Activated CD4-positive, alpha-beta memory T cell treated with anti-CD3 and anti-CD28 coated beads, Interleukin-2, amount 10 ng/mL, durations not matched to agents 7 days and 5 days (primary cell): ENCODE data around the gene PLXNA2. TPM values are rescaled to one million over a fixed set of nuclear protein-coding genes. Genes with fewer than 3 reads are reported as not detected.

Experiments
- CTCF ChIA-PET: fragments of 350-600 bp; sonication (Branson Sonifier 250); formaldehyde crosslinking; loops from one replicate; lab custom pipeline; 2021; ENCODE audit warnings: antibody characterized with exemption, inconsistent platforms; lab: Charles Lee
- POLR2A ChIA-PET: fragments of 350-600 bp; sonication (Branson Sonifier 250); formaldehyde crosslinking; loops from one replicate; lab custom pipeline; 2021; ENCODE audit warnings: antibody characterized with exemption; lab: Charles Lee
- DNase-seq: peaks from one replicate; pipeline ENCODE4 v3.0.0-alpha.2; 2020
- H3K27ac Mint-ChIP-seq: one replicate; pipeline ENCODE4 v1.8.0; 2021; ENCODE audit warnings: mild to moderate bottlenecking, mixed read lengths
- H3K27me3 Mint-ChIP-seq: one replicate; pipeline ENCODE4 v1.8.0; 2021; ENCODE audit warnings: mixed read lengths
- H3K36me3 Mint-ChIP-seq: one replicate; pipeline ENCODE4 v1.8.0; 2021; ENCODE audit warnings: low read depth, mixed read lengths
- H3K4me1 Mint-ChIP-seq: one replicate; pipeline ENCODE4 v1.8.0; 2021; ENCODE audit warnings: mixed read lengths
- H3K4me3 Mint-ChIP-seq: one replicate; pipeline ENCODE4 v1.8.0; 2021; ENCODE audit warnings: mild to moderate bottlenecking, mixed read lengths
- H3K9me3 Mint-ChIP-seq: one replicate; pipeline ENCODE4 v1.8.0; 2021; ENCODE audit warnings: mixed read lengths
- total RNA-seq, 2 experiments: library from RNA; stranded (reverse); gene quantifications; one replicate each; pipeline ENCODE4 v1.2.3, GENCODE V29; 2021

PLXNA2 gene
- total RNA-seq, 2 experiments from 2014 or later: 0.43 to 0.65 TPM

- no peak overlapping the region for H3K4me3 Mint-ChIP-seq
- CTCF ChIA-PET: no interaction called here
- POLR2A ChIA-PET: no interaction called here
- no peak overlapping the region for H3K27ac Mint-ChIP-seq
- no peaks in the 10 kb centered on the region for H3K36me3 Mint-ChIP-seq
- DNase-seq: no peak
- peaks cover 15% of the 10 kb centered on the region for H3K27me3 Mint-ChIP-seq
- H3K4me1 Mint-ChIP-seq: peaks cover 4% of the 10 kb centered on the region
- no peaks in the 10 kb centered on the region for H3K9me3 Mint-ChIP-seq
Measured at GRCh38 chr1:208051651-208052050, 192.5 kb downstream of the PLXNA2 start.

- peaks cover 9% of the 10 kb centered on the region for H3K27me3 Mint-ChIP-seq
- CTCF ChIA-PET: interaction anchor here (0.7 to 1.5 kb wide), 2 partner anchors 27 to 84 kb away, joined by 4 to 5 read pairs; no protein-coding TSS in a partner anchor
Measured at GRCh38 chr1:208048904-208049303, 195.3 kb downstream of the PLXNA2 start.

GRCh38 chr1:208047975-208048374 lies 196.2 kb downstream of the PLXNA2 start:
- Mint-ChIP-seq H3K27ac (no peak overlapping the region), H3K27me3 (peaks cover 9% of the 10 kb centered on the region), H3K9me3 (no peaks in the 10 kb centered on the region), H3K4me1 (peaks cover 15% of the 10 kb centered on the region), H3K36me3 (no peaks in the 10 kb centered on the region), H3K4me3 (no peak overlapping the region)
- ChIA-PET CTCF (interaction anchor here (1.5 kb wide), 1 partner anchor 26 kb away, joined by 4 read pairs; no protein-coding TSS in a partner anchor), POLR2A (no interaction called here)
- no peak for DNase-seq

More at GRCh38 chr1:208048904-208049303, 195.3 kb downstream of the PLXNA2 start:
- POLR2A ChIA-PET: no interaction called here
- DNase-seq: no peak
- Mint-ChIP-seq H3K4me3 (no peak overlapping the region), H3K27ac (no peak overlapping the region), H3K9me3 (no peaks in the 10 kb centered on the region), H3K4me1 (peaks cover 15% of the 10 kb centered on the region), H3K36me3 (no peaks in the 10 kb centered on the region)

- Mint-ChIP-seq H3K9me3 (no peaks in the 10 kb centered on the region), H3K27ac (no peak overlapping the region), H3K36me3 (no peaks in the 10 kb centered on the region), H3K4me3 (no peak overlapping the region), H3K4me1 (peaks cover 15% of the 10 kb centered on the region), H3K27me3 (peaks cover 9% of the 10 kb centered on the region)
- no peak for DNase-seq
- POLR2A ChIA-PET: no interaction called here
- CTCF ChIA-PET: interaction anchor here (1.1 kb wide), 1 partner anchor 26 kb away, joined by 3 read pairs; no protein-coding TSS in a partner anchor
Measured at GRCh38 chr1:208047476-208047934, 196.7 kb downstream of the PLXNA2 start.

GRCh38 chr1:208045463-208046260 lies 198.5 kb downstream of the PLXNA2 start:
- ChIA-PET CTCF (no interaction called here), POLR2A (no interaction called here)
- no peak overlapping the region for H3K27ac Mint-ChIP-seq
- no peak overlapping the region for H3K4me3 Mint-ChIP-seq
- no peaks in the 10 kb centered on the region for H3K36me3 Mint-ChIP-seq
- no peaks in the 10 kb centered on the region for H3K9me3 Mint-ChIP-seq
- peaks cover 15% of the 10 kb centered on the region for H3K4me1 Mint-ChIP-seq
- no peak for DNase-seq
- peaks cover 7% of the 10 kb centered on the region for H3K27me3 Mint-ChIP-seq

- Mint-ChIP-seq H3K36me3 (no peaks in the 10 kb centered on the region), H3K27ac (no peak overlapping the region), H3K4me1 (peaks cover 15% of the 10 kb centered on the region), H3K4me3 (no peak overlapping the region), H3K9me3 (no peaks in the 10 kb centered on the region), H3K27me3 (peaks cover 7% of the 10 kb centered on the region)
- POLR2A ChIA-PET: no interaction called here
- CTCF ChIA-PET: no interaction called here
- DNase-seq: no peak
Measured at GRCh38 chr1:208044589-208045462, 199.4 kb downstream of the PLXNA2 start.

GRCh38 chr1:208043691-208044181 lies 200.4 kb downstream of the PLXNA2 start:
- no peak for DNase-seq
- Mint-ChIP-seq H3K4me3 (no peak overlapping the region), H3K27ac (no peak overlapping the region)

GRCh38 chr1:208042868-208043267 lies 201.3 kb downstream of the PLXNA2 start:
- Mint-ChIP-seq H3K4me3 (no peak overlapping the region), H3K27ac (no peak overlapping the region), H3K36me3 (no peaks in the 10 kb centered on the region), H3K4me1 (peaks cover 11% of the 10 kb centered on the region), H3K27me3 (peaks cover 7% of the 10 kb centered on the region), H3K9me3 (no peaks in the 10 kb centered on the region)
- ChIA-PET CTCF (interaction anchor here (0.9 to 2.0 kb wide), 3 partner anchors 21 to 202 kb away, joined by 3 to 7 read pairs (median 7); no protein-coding TSS in a partner anchor), POLR2A (interaction anchor here (0.6 kb wide), 1 partner anchor 31 kb away, joined by 3 read pairs; no protein-coding TSS in a partner anchor)
- DNase-seq: no peak

More at GRCh38 chr1:208043691-208044181, 200.4 kb downstream of the PLXNA2 start:
- H3K4me1 Mint-ChIP-seq: peaks cover 12% of the 10 kb centered on the region
- no peaks in the 10 kb centered on the region for H3K36me3 Mint-ChIP-seq
- no peaks in the 10 kb centered on the region for H3K9me3 Mint-ChIP-seq
- POLR2A ChIA-PET: no interaction called here
- H3K27me3 Mint-ChIP-seq: peaks cover 7% of the 10 kb centered on the region
- CTCF ChIA-PET: no interaction called here

GRCh38 chr1:208042041-208042615 lies 202.1 kb downstream of the PLXNA2 start:
- ChIA-PET CTCF (interaction anchor here (0.9 to 2.0 kb wide), 4 partner anchors 18 to 203 kb away, joined by 3 to 7 read pairs (median 6); no protein-coding TSS in a partner anchor), POLR2A (no interaction called here)
- no peak overlapping the region for H3K27ac Mint-ChIP-seq
- no peaks in the 10 kb centered on the region for H3K36me3 Mint-ChIP-seq
- DNase-seq: no peak
- peaks cover 7% of the 10 kb centered on the region for H3K27me3 Mint-ChIP-seq
- H3K4me3 Mint-ChIP-seq: no peak overlapping the region
- peaks cover 11% of the 10 kb centered on the region for H3K4me1 Mint-ChIP-seq
- H3K9me3 Mint-ChIP-seq: no peaks in the 10 kb centered on the region

- H3K36me3 Mint-ChIP-seq: no peaks in the 10 kb centered on the region
- no peak for DNase-seq
- no peak overlapping the region for H3K4me3 Mint-ChIP-seq
- ChIA-PET CTCF (interaction anchor here (1.7 to 2.0 kb wide), 2 partner anchors 18 to 20 kb away, joined by 6 to 7 read pairs; no protein-coding TSS in a partner anchor), POLR2A (no interaction called here)
- no peak overlapping the region for H3K27ac Mint-ChIP-seq
- peaks cover 7% of the 10 kb centered on the region for H3K27me3 Mint-ChIP-seq
- no peaks in the 10 kb centered on the region for H3K9me3 Mint-ChIP-seq
- H3K4me1 Mint-ChIP-seq: peaks cover 11% of the 10 kb centered on the region
Measured at GRCh38 chr1:208041505-208041904, 202.7 kb downstream of the PLXNA2 start.

- Mint-ChIP-seq H3K9me3 (no peaks in the 10 kb centered on the region), H3K4me3 (no peak overlapping the region), H3K4me1 (peaks cover 11% of the 10 kb centered on the region), H3K27ac (no peak overlapping the region), H3K27me3 (peaks cover 9% of the 10 kb centered on the region), H3K36me3 (no peaks in the 10 kb centered on the region)
- DNase-seq: no peak
- POLR2A ChIA-PET: no interaction called here
- CTCF ChIA-PET: interaction anchor here (1.7 kb wide), 1 partner anchor 17 kb away, joined by 6 read pairs; no protein-coding TSS in a partner anchor
Measured at GRCh38 chr1:208040821-208041297, 203.3 kb downstream of the PLXNA2 start.
